H1 (cell line): ENCODE data around the gene OSTF1.

ENCODE experiments used
- CTCF ChIP-seq, 3 experiments: IDR thresholded peaks; 1 replicate in 2 of 3; 2 replicates in 1 of 3; pipeline versions ENCODE4 v1.5.1 to v1.6.1; 2011; ENCODE audit warnings: low read length in 3 of 3, mild to moderate bottlenecking in 3 of 3, inconsistent platforms in 2 of 3, low read depth in 1 of 3, moderate library complexity in 1 of 3; ENCODE audit not compliant: insufficient read depth in 1 of 3; ENCODE audit errors: control extremely low read depth in 1 of 3
- EP300 ChIP-seq, 2 experiments: IDR thresholded peaks; 1 replicate in 1 of 2; 2 replicates in 1 of 2; pipeline ENCODE4 v1.6.1; 2011 to 2012; ENCODE audit warnings: low read depth in 2 of 2, low read length in 2 of 2, mild to moderate bottlenecking in 2 of 2, borderline replicate concordance in 1 of 2, inconsistent platforms in 1 of 2, moderate library complexity in 1 of 2
- JUND ChIP-seq: IDR thresholded peaks from 2 replicates; pipeline ENCODE4 v1.6.1; 2011; ENCODE audit warnings: mild to moderate bottlenecking, improper control_type of control experiment, low read length
- MAFK ChIP-seq: IDR thresholded peaks from 2 replicates; pipeline ENCODE4 v1.6.1; 2012; ENCODE audit warnings: low read depth, mild to moderate bottlenecking, improper control_type of control experiment, low read length
- RAD21 ChIP-seq, 2 experiments: IDR thresholded peaks in 1 of 2; conservative IDR thresholded peaks in 1 of 2; 2 replicates each; pipeline ENCODE4 v1.6.1; 2011; ENCODE audit warnings: low read depth in 2 of 2, low read length in 2 of 2, improper control_type of control experiment in 1 of 2, inconsistent platforms in 1 of 2, mild to moderate bottlenecking in 1 of 2, moderate library complexity in 1 of 2

- TF ChIP-seq RAD21 (IDR thresholded peaks at IDR 0.05 in 1 of 2, conservative IDR thresholded peaks at IDR 0.05 in 1 of 2; ENCODE audit: low read depth in 2 of 2, low read length in 2 of 2) (no peak), CTCF (IDR thresholded peaks at IDR 0.05; ENCODE audit: control extremely low read depth in 1 of 3, insufficient read depth in 1 of 3, low read depth in 1 of 3, low read length in 3 of 3) (no peak), MAFK (no peak), JUND (no peak), EP300 (IDR thresholded peaks at IDR 0.05; ENCODE audit: borderline replicate concordance in 1 of 2, low read depth in 2 of 2, low read length in 2 of 2) (no peak)
Measured at GRCh38 chr9:75163764-75164163, 75.5 kb downstream of the OSTF1 start.
